ENCODE results near the gene ASB1.

DNA sequence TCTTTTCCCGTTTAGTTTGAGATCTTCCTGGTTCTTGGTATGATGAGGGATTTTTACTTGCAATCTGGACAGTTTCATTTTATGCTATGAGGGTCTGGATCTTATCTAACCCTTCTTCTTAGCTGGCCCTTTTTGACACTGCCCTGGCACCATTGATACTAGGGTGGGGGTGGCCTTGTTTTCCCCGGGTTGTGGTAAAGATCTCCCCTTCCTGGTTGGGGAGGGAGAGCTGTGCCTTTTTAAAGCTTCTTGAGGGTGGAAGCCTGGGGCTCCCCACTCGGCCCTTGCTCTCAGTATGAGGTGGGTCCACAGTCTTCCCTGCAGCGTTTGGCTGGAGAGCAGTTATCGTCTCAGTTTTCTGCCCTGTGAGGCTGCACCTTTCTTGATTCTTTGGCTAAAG, 66.1 kb downstream of the ASB1 start:
- TF ChIP-seq, protein P1, sequence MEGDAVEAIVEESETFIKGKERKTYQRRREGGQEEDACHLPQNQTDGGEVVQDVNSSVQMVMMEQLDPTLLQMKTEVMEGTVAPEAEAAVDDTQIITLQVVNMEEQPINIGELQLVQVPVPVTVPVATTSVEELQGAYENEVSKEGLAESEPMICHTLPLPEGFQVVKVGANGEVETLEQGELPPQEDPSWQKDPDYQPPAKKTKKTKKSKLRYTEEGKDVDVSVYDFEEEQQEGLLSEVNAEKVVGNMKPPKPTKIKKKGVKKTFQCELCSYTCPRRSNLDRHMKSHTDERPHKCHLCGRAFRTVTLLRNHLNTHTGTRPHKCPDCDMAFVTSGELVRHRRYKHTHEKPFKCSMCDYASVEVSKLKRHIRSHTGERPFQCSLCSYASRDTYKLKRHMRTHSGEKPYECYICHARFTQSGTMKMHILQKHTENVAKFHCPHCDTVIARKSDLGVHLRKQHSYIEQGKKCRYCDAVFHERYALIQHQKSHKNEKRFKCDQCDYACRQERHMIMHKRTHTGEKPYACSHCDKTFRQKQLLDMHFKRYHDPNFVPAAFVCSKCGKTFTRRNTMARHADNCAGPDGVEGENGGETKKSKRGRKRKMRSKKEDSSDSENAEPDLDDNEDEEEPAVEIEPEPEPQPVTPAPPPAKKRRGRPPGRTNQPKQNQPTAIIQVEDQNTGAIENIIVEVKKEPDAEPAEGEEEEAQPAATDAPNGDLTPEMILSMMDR (IDR thresholded peaks at IDR 0.05) = no peak
- TF ChIP-seq RXRA (IDR thresholded peaks at IDR 0.05; ENCODE audit: borderline replicate concordance, low read depth) = no peak
- TF ChIP-seq POLR2AphosphoS5 (IDR thresholded peaks at IDR 0.05; ENCODE audit: low read depth, low read length) = no peak
- TF ChIP-seq FOXM1 (IDR thresholded peaks at IDR 0.05; ENCODE audit: low read depth) = no peak

Data from SK-N-SH (cell line).